SK-N-SH treated with all-trans-retinoic acid at 6 μM for 48 hours (cell line): Measurements from ENCODE around the gene BCKDHA.

Source experiments
- ATAC-seq: fragments of 200-7000 bp; cut with Tn5 transposase; 3 replicates; pipeline ENCODE4 v1.9.1; 2020; ENCODE audit warnings: mild to moderate bottlenecking, moderate library complexity
- ARNTL ChIP-seq: fragments of 450-650 bp; formaldehyde crosslinking; IDR thresholded peaks from 2 replicates; pipeline ENCODE4 v1.5.0; 2020; ENCODE audit warnings: low read depth, mild to moderate bottlenecking, moderate library complexity, borderline replicate concordance
- BACH2 ChIP-seq: fragments of 250-450 bp; sonication (Bioruptor Pico); IDR thresholded peaks from 2 replicates; pipeline ENCODE4 v1.9.0; 2021; ENCODE audit warnings: mild to moderate bottlenecking, borderline replicate concordance
- CSDC2 ChIP-seq: fragments of 250-450 bp; sonication (Bioruptor Pico); IDR thresholded peaks from 2 replicates; pipeline ENCODE4 v1.5.0; 2020; ENCODE audit warnings: mild to moderate bottlenecking, moderate library complexity
- GLIS3 ChIP-seq: fragments of 250-450 bp; sonication (Bioruptor Pico); IDR thresholded peaks from 2 replicates; pipeline ENCODE4 v1.5.0; 2020; ENCODE audit warnings: mild to moderate bottlenecking, moderate library complexity
- ISL1 ChIP-seq: fragments of 250-450 bp; sonication (Bioruptor Pico); IDR thresholded peaks from 2 replicates; pipeline ENCODE4 v2.1.2; 2022; ENCODE audit warnings: mild to moderate bottlenecking, moderate library complexity
- OSR1 ChIP-seq: fragments of 250-450 bp; sonication (Bioruptor Pico); IDR thresholded peaks from 2 replicates; pipeline ENCODE4 v1.8.0; 2022; ENCODE audit warnings: moderate library complexity, mild to moderate bottlenecking, inconsistent platforms
- PATZ1 ChIP-seq: fragments of 250-450 bp; sonication (Bioruptor Pico); IDR thresholded peaks from 2 replicates; pipeline ENCODE4 v1.8.0; 2020; ENCODE audit warnings: mild to moderate bottlenecking, moderate library complexity, borderline replicate concordance
- PPARA ChIP-seq: fragments of 250-450 bp; sonication (Bioruptor Pico); IDR thresholded peaks from 2 replicates; pipeline ENCODE4 v1.5.0; 2020; ENCODE audit warnings: mild to moderate bottlenecking, borderline replicate concordance
- SNAI2 ChIP-seq: fragments of 250-450 bp; sonication (Bioruptor Pico); IDR thresholded peaks from 2 replicates; pipeline ENCODE4 v1.5.0; 2020; ENCODE audit warnings: mild to moderate bottlenecking, moderate library complexity
- TCF4 ChIP-seq: fragments of 250-450 bp; sonication (Bioruptor Pico); IDR thresholded peaks from 2 replicates; pipeline ENCODE4 v1.8.0; 2021; ENCODE audit warnings: mild to moderate bottlenecking, moderate library complexity, borderline replicate concordance
- TOX ChIP-seq: fragments of 250-450 bp; sonication (Bioruptor Pico); IDR thresholded peaks from 2 replicates; pipeline ENCODE4 v1.8.0; 2021; ENCODE audit warnings: mild to moderate bottlenecking, moderate library complexity, borderline replicate concordance
- ZC3H10 ChIP-seq: fragments of 250-450 bp; sonication (Bioruptor Pico); IDR thresholded peaks from 2 replicates; pipeline ENCODE4 v1.5.1; 2021; ENCODE audit warnings: mild to moderate bottlenecking, moderate library complexity
- ZFP3 ChIP-seq: fragments of 250-450 bp; sonication (Bioruptor Pico); IDR thresholded peaks from 2 replicates; pipeline ENCODE4 v1.5.0; 2020; ENCODE audit warnings: mild to moderate bottlenecking, moderate library complexity
- ZFP30 ChIP-seq: fragments of 450-650 bp; formaldehyde crosslinking; IDR thresholded peaks from 2 replicates; pipeline ENCODE4 v1.5.0; 2022; ENCODE audit warnings: mild to moderate bottlenecking, moderate library complexity
- ZNF565 ChIP-seq: fragments of 450-650 bp; formaldehyde crosslinking; conservative IDR thresholded peaks from 2 replicates; pipeline ENCODE4 v1.5.0; 2020; ENCODE audit warnings: low read depth, mild to moderate bottlenecking, moderate library complexity
- ZNF70 ChIP-seq: fragments of 450-650 bp; formaldehyde crosslinking; IDR thresholded peaks from 2 replicates; pipeline ENCODE4 v1.5.0; 2020; ENCODE audit warnings: mild to moderate bottlenecking, moderate library complexity
- ZNF8 ChIP-seq: fragments of 450-650 bp; formaldehyde crosslinking; IDR thresholded peaks from 2 replicates; pipeline ENCODE4 v1.5.0; 2020; ENCODE audit warnings: mild to moderate bottlenecking, moderate library complexity
- TF ChIP-seq, protein P1 (sequence below): fragments of 250-450 bp; sonication (Bioruptor Pico); IDR thresholded peaks from 2 replicates; pipeline ENCODE4 v1.5.1; 2020; ENCODE audit warnings: low read depth, mild to moderate bottlenecking, moderate library complexity
- TF ChIP-seq, protein P2 (sequence below): fragments of 250-450 bp; sonication (Bioruptor Pico); IDR thresholded peaks from 2 replicates; pipeline ENCODE4 v1.8.0; 2021; ENCODE audit warnings: low read depth, mild to moderate bottlenecking, moderate library complexity, borderline replicate concordance
- TF ChIP-seq, protein P3 (sequence below): fragments of 250-450 bp; sonication (Bioruptor Pico); IDR thresholded peaks from 2 replicates; pipeline ENCODE4 v1.5.1; 2021; ENCODE audit warnings: mild to moderate bottlenecking, moderate library complexity

Gene BCKDHA

GRCh38 chr19:41399091-41399490 lies 1.5 kb downstream of the BCKDHA start (continued):
- TF ChIP-seq PATZ1 (no peak), ZFP3 (CRISPR knock-in tag) (no peak), ZNF70 (CRISPR knock-in tag) (no peak)

DNA sequence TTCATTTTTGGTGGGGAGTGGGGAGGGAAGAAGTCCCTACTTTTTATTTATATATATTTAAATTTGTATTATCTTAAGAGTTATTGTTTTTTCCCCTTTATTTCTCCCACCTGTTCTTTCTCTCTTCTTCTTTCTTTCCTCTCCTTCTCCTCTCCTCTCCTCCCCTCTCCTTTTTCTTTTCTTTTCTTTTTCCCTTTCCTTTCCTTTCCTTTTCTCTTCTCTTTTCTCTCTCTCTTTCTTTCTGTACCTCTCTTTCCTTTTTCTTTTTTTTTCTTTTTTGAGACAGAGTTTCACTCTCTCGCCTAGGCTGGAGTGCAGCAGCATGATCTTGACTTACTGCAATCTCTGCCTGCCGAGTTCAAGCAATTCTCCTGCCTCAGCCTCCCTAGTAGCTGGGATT lies 1.9 kb downstream of the BCKDHA start:
- ATAC-seq: no peak
- no peak for TF ChIP-seq TOX (CRISPR knock-in tag)
- no peak for TF ChIP-seq BACH2 (CRISPR knock-in tag)
- TF ChIP-seq ARNTL (CRISPR knock-in tag): no peak
- TF ChIP-seq, protein P1, sequence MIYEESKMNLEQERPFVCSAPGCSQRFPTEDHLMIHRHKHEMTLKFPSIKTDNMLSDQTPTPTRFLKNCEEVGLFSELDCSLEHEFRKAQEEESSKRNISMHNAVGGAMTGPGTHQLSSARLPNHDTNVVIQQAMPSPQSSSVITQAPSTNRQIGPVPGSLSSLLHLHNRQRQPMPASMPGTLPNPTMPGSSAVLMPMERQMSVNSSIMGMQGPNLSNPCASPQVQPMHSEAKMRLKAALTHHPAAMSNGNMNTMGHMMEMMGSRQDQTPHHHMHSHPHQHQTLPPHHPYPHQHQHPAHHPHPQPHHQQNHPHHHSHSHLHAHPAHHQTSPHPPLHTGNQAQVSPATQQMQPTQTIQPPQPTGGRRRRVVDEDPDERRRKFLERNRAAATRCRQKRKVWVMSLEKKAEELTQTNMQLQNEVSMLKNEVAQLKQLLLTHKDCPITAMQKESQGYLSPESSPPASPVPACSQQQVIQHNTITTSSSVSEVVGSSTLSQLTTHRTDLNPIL (CRISPR knock-in tag): no peak
- no peak for TF ChIP-seq CSDC2 (CRISPR knock-in tag)
- TF ChIP-seq OSR1 (CRISPR knock-in tag): no peak
- no peak for TF ChIP-seq ZFP30 (CRISPR knock-in tag)
- no peak for TF ChIP-seq ZC3H10 (CRISPR knock-in tag)
- TF ChIP-seq PPARA (CRISPR knock-in tag): no peak
- TF ChIP-seq SNAI2: no peak
- no peak for TF ChIP-seq ZNF70 (CRISPR knock-in tag)
- TF ChIP-seq ZFP3 (CRISPR knock-in tag): no peak
- TF ChIP-seq TCF4 (CRISPR knock-in tag): no peak
- TF ChIP-seq, protein P2, sequence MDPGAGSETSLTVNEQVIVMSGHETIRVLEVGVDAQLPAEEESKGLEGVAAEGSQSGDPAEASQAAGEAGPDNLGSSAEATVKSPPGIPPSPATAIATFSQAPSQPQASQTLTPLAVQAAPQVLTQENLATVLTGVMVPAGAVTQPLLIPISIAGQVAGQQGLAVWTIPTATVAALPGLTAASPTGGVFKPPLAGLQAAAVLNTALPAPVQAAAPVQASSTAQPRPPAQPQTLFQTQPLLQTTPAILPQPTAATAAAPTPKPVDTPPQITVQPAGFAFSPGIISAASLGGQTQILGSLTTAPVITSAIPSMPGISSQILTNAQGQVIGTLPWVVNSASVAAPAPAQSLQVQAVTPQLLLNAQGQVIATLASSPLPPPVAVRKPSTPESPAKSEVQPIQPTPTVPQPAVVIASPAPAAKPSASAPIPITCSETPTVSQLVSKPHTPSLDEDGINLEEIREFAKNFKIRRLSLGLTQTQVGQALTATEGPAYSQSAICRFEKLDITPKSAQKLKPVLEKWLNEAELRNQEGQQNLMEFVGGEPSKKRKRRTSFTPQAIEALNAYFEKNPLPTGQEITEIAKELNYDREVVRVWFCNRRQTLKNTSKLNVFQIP: no peak
- TF ChIP-seq ZNF8 (CRISPR knock-in tag): no peak
- TF ChIP-seq ZNF565 (CRISPR knock-in tag): no peak
- no peak for TF ChIP-seq ISL1 (CRISPR knock-in tag)

GRCh38 chr19:41401483-41401882 lies 3.9 kb downstream of the BCKDHA start:
- ATAC-seq: no peak
- no peak for TF ChIP-seq BACH2 (CRISPR knock-in tag)
- TF ChIP-seq CSDC2 (CRISPR knock-in tag): no peak
- no peak for TF ChIP-seq ZFP3 (CRISPR knock-in tag)
- no peak for TF ChIP-seq ZFP30 (CRISPR knock-in tag)
- TF ChIP-seq TOX (CRISPR knock-in tag): no peak
- TF ChIP-seq, protein P3, sequence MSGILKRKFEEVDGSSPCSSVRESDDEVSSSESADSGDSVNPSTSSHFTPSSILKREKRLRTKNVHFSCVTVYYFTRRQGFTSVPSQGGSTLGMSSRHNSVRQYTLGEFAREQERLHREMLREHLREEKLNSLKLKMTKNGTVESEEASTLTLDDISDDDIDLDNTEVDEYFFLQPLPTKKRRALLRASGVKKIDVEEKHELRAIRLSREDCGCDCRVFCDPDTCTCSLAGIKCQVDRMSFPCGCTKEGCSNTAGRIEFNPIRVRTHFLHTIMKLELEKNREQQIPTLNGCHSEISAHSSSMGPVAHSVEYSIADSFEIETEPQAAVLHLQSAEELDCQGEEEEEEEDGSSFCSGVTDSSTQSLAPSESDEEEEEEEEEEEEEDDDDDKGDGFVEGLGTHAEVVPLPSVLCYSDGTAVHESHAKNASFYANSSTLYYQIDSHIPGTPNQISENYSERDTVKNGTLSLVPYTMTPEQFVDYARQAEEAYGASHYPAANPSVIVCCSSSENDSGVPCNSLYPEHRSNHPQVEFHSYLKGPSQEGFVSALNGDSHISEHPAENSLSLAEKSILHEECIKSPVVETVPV: no peak
- TF ChIP-seq PATZ1: no peak
- no peak for TF ChIP-seq ZC3H10 (CRISPR knock-in tag)

GRCh38 chr19:41402010-41402409 lies 4.4 kb downstream of the BCKDHA start:
- ATAC-seq: no peak
- no peak for TF ChIP-seq OSR1 (CRISPR knock-in tag)
- no peak for TF ChIP-seq PATZ1
- TF ChIP-seq, protein P3: no peak
- TF ChIP-seq SNAI2: no peak
- TF ChIP-seq ZNF70 (CRISPR knock-in tag): no peak
- no peak for TF ChIP-seq GLIS3 (CRISPR knock-in tag)
- TF ChIP-seq CSDC2 (CRISPR knock-in tag): no peak
- TF ChIP-seq TCF4 (CRISPR knock-in tag): no peak
- no peak for TF ChIP-seq ZFP3 (CRISPR knock-in tag)
- TF ChIP-seq PPARA (CRISPR knock-in tag): no peak
